GM18909 (cell line): ENCODE results near the gene RMRP.
"Not testable (repeated sequence)": the region's sequence is repeated elsewhere in the genome, so short reads cannot be mapped to it uniquely, and the experiment has no call there.

Experiments used
- ATAC-seq: cut with Tn5 transposase; IDR thresholded peaks from one replicate; pipeline ENCODE4 v1.9.1; 2021; ENCODE audit warnings: mild to moderate bottlenecking; ENCODE audit not compliant: unreplicated experiment, poor library complexity

The RMRP gene

DNA sequence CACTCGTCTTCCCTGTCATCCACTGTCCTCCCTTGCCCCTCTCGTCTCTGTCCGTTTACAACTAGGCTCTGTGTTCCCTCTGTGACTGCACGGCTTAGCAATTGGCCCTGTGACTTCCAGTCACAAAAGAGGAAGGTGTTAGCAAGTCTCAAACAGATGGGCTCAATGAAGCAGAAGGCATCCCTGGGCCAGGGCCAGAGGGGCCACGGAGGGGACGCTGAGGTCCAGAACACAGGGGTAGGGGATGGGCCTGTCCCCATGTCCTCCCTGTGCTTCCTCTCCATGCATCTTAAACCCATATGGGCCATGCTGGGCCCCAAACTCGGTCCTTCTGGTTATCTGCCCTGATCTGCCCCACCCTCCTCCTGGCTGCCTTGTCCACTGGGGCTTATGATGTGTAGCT, 39.5 kb downstream of the RMRP start, which contains the start of gene CD72:
TSS of gene CD72 (minus strand) at position 89 of the 403 bp plus-strand sequence. CDS start 110 bp downstream, outside the sequence.
- ATAC-seq, result no peak

DNA sequence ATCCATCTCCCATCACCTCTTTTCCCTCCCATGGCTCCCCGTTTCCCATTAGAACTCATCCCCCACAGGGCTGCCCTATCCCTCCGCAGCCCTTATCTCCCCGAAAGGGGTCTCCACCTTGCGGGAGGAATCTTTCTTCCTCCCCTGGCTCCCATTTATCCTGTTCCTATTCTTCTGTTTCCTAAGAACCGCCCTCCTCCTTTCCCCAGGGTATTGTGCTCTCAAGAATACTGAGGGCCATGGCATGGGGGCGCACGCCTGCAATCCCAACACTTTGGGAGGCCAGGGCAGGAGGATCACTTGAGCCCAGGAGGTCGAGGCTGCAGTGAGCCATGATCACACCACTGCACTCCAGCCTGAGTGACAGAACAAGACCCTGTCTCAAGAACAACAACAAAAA, 40.3 kb downstream of the RMRP start:
- ATAC-seq, result no peak

- peak; percentile 34 for ATAC-seq
Measured at GRCh38 chr9:35616681-35617459, 40.9 kb downstream of the RMRP start.

DNA sequence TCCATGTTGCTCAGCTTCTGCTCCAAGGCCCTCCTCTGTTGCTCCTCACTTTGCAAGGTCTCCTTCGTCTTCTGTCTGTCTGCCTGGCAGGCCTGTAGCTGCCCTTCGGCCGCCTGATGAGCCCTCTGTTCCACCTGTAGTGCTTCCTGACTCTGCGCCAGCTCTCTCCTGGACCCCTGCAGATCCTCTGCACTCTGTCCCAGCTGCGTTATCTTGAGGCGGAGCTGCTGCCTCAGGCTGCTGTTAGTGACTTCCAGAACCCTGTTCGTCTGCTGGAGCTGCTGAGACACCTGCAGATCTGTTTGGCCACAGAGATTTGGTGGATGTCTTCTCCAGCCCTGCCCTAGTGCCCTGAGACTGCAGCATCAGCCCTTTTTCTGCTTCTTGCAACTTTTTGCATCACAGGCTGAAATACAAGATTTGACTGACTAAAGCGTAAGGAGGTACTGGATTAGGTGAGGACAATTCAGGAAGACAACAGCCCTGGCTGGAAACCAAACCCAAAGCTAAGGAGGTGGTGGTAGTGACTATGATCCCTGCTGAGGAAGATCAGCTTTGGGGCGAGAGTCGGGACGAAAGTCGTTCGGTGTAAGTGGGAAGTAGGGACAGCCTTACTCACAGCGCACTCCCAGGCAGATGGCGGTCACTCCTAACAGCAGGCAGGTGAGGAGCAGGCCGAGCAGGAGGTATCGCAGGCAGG, 41.7 kb downstream of the RMRP start:
- ATAC-seq, result no peak

DNA sequence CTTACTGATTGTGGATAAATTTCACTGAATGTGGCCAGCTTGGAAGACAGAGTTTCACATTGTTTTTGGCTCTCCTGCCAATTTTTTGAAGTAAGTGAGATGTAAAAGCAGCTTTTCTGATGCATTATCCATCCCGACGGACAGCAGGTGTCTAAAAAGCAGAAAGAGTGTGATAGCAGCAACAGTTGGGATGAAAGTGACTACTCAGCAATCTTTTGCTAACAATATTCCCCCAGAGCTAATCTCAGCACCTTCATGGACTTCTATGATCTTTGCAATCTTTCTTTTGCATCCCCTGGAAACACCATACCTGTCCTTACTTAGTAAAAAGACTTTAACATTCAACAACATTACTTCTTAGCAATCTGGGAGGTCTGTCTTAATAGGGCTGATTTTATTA, 45.0 kb downstream of the RMRP start:
- no peak for ATAC-seq

DNA sequence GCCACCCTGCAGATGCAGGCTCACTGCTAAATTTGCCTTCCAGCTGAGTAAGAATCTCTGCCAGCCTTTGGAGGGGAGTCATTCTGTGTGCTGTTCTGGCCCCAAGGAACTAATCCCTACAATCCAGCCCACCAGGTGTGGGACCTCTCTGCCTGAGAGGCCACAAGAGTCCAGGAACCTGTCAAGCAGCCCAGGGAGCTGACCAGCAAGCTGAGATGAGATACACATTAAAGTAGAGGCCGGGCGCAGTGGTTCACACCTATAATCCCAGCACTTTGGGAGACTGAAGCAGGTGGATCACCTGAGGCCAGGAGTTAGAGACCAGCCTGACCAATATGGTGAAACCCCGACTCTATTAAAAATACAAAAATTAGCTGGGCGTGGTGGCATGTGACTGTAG, 45.8 kb downstream of the RMRP start:
- not testable (repeated sequence) for ATAC-seq

DNA sequence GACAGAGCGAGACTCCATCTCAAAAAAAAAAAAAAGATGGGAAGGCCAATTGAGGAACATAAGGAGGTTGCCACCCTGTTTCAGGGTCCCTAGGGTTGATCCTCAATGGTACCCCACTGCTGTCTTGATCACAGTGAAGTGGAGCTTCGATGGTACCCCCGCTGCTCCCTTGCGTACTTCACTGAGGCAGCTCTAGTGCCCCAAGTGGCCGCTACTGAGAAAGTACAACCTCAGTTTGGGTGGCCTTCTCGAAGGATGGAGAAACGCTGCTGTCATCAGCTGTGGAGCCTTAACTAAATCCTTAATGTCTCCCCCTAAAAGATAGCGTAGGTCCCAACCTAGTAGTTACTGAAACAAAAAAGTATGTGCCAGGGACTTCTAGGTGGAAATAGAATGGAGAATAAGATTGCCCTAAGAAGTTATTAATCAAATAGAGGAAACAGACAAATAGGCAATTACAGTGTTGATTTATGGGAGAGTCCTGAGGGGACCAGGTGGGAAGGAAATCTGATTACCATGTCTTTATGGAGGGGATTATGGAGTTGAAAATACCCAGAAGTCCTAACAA, 46.5 kb downstream of the RMRP start:
- no peak for ATAC-seq

DNA sequence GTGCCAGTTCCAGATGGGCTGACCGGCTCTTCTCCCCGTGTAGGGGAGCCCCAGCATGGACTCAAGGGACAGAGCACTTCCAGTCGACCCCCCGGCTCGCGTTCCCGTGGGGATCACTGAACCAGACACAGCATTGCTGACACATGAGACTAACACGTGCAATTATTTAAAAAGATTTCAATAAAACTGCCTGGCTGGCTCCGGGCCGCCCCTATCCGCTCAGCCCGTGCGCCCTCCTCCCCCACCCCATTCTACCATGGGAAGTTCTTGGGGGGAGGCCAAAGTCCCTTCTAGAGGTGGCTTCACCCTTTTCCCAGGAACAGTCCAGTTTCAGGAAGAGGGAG, 48.0 kb downstream of the RMRP start:
- no peak for ATAC-seq

- ATAC-seq, result no peak
Measured at GRCh38 chr9:35609001-35609819, 48.6 kb downstream of the RMRP start.

GRCh38 chr9:35608221-35608620, 49.6 kb downstream of the RMRP start:
- ATAC-seq, result no peak
